Uterus (tissue), 2 donors: ENCODE results near the gene CCL1.

Experiments used
- POLR2A ChIP-seq, 2 donors: fragments of 450-650 bp; IDR thresholded peaks; one replicate each; pipeline ENCODE4 v1.6.1; 2016; ENCODE audit warnings: antibody characterized with exemption in 2 of 2, mild to moderate bottlenecking in 1 of 2, moderate library complexity in 1 of 2
- TF ChIP-seq, protein P1 (sequence below), 4 experiments: fragments of 200-600 bp in 2 of 4; fragments of 450-650 bp in 2 of 4; sonication (generic) in 2 of 4; IDR thresholded peaks; one replicate each; pipeline ENCODE4 v1.5.1; 2016 to 2019; ENCODE audit warnings: antibody characterized with exemption in 4 of 4, mild to moderate bottlenecking in 2 of 4, moderate library complexity in 1 of 4

DNA sequence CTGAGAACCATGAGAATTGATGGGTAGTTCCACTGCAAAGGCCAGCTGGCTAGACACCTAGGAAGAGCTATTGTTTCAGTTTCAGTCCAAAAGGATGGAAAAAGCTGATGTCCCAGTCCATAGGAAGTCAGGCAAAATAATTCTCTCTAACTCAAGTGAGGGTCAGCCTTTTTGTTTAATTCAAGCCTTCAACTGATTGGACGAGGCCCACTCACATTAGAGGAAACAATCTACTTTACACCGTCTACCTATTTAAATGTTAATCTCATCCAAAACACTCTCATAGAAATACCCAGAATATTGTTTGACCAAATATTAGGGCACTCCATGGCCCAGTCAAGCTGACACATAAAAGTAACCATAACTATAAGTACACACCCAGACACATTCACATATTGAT, 21.1 kb downstream of the CCL1 start:
- TF ChIP-seq, protein P1, sequence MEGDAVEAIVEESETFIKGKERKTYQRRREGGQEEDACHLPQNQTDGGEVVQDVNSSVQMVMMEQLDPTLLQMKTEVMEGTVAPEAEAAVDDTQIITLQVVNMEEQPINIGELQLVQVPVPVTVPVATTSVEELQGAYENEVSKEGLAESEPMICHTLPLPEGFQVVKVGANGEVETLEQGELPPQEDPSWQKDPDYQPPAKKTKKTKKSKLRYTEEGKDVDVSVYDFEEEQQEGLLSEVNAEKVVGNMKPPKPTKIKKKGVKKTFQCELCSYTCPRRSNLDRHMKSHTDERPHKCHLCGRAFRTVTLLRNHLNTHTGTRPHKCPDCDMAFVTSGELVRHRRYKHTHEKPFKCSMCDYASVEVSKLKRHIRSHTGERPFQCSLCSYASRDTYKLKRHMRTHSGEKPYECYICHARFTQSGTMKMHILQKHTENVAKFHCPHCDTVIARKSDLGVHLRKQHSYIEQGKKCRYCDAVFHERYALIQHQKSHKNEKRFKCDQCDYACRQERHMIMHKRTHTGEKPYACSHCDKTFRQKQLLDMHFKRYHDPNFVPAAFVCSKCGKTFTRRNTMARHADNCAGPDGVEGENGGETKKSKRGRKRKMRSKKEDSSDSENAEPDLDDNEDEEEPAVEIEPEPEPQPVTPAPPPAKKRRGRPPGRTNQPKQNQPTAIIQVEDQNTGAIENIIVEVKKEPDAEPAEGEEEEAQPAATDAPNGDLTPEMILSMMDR (IDR thresholded peaks at IDR 0.05) = no peak
- TF ChIP-seq POLR2A (IDR thresholded peaks at IDR 0.05) = no peak
